Measurements from ENCODE around the gene DLGAP1.

DNA sequence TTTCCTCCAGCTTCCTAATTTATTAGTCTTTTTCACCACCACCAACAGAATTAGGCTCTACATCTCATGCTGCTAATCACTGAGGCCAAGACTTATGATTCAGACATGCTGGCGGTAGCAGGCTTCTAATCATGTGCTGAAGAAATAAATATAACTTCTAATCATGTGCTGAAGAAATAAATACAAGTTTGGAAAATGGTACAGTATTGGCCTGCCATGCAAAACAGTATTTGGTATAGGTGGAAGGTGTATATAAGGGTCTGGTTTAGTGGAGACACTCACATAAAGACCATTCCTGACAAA, 764.4 kb downstream of the DLGAP1 start:
- TF ChIP-seq ZNF558 (CRISPR knock-in tag; IDR thresholded peaks at IDR 0.05; ENCODE audit: borderline replicate concordance): no peak
- no peak for TF ChIP-seq NFYB (CRISPR knock-in tag; IDR thresholded peaks at IDR 0.05)
- TF ChIP-seq ZNF143 (CRISPR knock-in tag; IDR thresholded peaks at IDR 0.05): no peak
- no peak for TF ChIP-seq ESRRA (CRISPR knock-in tag; IDR thresholded peaks at IDR 0.05; ENCODE audit: low read depth)
- TF ChIP-seq ZNF614 (CRISPR knock-in tag; IDR thresholded peaks at IDR 0.05; ENCODE audit: borderline replicate concordance): no peak
- no peak for TF ChIP-seq EZH2 (conservative IDR thresholded peaks at IDR 0.05; ENCODE audit: low read depth, low read length)
- no peak for TF ChIP-seq GABPA (IDR thresholded peaks at IDR 0.05; ENCODE audit: low read depth, low read length)
- no peak for TF ChIP-seq GABPA (CRISPR knock-in tag; IDR thresholded peaks at IDR 0.05; ENCODE audit: low read depth)
- no peak for TF ChIP-seq SALL2 (CRISPR knock-in tag; IDR thresholded peaks at IDR 0.05)
- no peak for TF ChIP-seq SMARCE1 (IDR thresholded peaks at IDR 0.05; ENCODE audit: borderline replicate concordance)
- no peak for TF ChIP-seq ZBTB21 (CRISPR knock-in tag; IDR thresholded peaks at IDR 0.05)
- no peak for TF ChIP-seq KMT2B (CRISPR knock-in tag; IDR thresholded peaks at IDR 0.05)

Measured in HepG2 (cell line).